Activated naive CD8-positive, alpha-beta T cell treated with anti-CD3 and anti-CD28 coated beads, Interleukin-2, amount 50 U/mL, for 24 hours (primary cell): ENCODE measurements around the gene ESAM.

Experiments
- ATAC-seq: fragments of 150-1000 bp; cut with Tn5 transposase; one replicate; pipeline ENCODE4 v1.10.0; 2021
- DNase-seq: peaks from one replicate; pipeline ENCODE4 v3.0.0; 2021
- H3K27ac Mint-ChIP-seq: one replicate; pipeline ENCODE4 v1.8.0; 2021; ENCODE audit warnings: mild to moderate bottlenecking, mixed read lengths
- H3K27me3 Mint-ChIP-seq: one replicate; pipeline ENCODE4 v1.8.0; 2021; ENCODE audit warnings: mixed read lengths
- H3K36me3 Mint-ChIP-seq: one replicate; pipeline ENCODE4 v1.8.0; 2021; ENCODE audit warnings: low read depth, mixed read lengths
- H3K4me1 Mint-ChIP-seq: one replicate; pipeline ENCODE4 v1.8.0; 2021; ENCODE audit warnings: mixed read lengths
- H3K4me3 Mint-ChIP-seq: one replicate; pipeline ENCODE4 v1.8.0; 2021; ENCODE audit warnings: mild to moderate bottlenecking, moderate library complexity, mixed read lengths
- H3K9me3 Mint-ChIP-seq: one replicate; pipeline ENCODE4 v1.8.0; 2021; ENCODE audit warnings: mixed read lengths

Gene ESAM

DNA sequence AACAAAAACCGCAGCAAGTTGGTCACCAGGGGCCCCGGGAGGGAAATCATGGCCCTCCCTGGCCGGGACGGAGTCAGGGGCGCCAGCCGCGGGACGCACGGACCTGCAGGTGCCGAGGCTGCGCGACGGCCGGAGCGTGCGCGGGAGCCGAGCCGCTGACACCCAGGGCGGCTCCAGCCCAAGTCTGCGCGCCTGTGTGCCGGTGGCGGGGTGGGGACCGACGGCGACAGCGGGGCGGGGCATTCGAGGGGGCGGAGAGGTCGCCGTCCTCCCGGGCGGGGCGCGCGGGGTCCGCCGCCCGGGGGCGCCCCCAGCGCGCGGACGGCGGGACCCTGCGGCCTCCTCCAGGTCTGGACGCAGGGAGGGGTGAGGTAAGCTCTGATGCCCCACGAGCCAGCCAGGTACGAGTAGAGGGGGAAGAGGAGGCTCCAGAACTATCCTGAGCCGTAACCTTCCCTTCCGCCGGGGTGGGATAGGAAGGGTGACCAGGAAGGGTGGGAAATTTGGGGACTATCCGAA is at the start of gene ESAM:
ESAM (minus strand) TSS at position 186 of the 519 bp plus-strand sequence; CDS start at position 50, 136 bp downstream.
- Mint-ChIP-seq H3K27me3 (peaks cover 37% of the 10 kb centered on the region), H3K9me3 (no peaks in the 10 kb centered on the region), H3K4me3 (peak within 1 kb of the TSS; percentile 83), H3K4me1 (peaks cover 27% of the 10 kb centered on the region), H3K27ac (no peak within 1 kb of the TSS), H3K36me3 (peaks cover 2% of the 10 kb centered on the region)
- DNase-seq (peak; percentile 76), ATAC-seq (peak; percentile 70)

DNA sequence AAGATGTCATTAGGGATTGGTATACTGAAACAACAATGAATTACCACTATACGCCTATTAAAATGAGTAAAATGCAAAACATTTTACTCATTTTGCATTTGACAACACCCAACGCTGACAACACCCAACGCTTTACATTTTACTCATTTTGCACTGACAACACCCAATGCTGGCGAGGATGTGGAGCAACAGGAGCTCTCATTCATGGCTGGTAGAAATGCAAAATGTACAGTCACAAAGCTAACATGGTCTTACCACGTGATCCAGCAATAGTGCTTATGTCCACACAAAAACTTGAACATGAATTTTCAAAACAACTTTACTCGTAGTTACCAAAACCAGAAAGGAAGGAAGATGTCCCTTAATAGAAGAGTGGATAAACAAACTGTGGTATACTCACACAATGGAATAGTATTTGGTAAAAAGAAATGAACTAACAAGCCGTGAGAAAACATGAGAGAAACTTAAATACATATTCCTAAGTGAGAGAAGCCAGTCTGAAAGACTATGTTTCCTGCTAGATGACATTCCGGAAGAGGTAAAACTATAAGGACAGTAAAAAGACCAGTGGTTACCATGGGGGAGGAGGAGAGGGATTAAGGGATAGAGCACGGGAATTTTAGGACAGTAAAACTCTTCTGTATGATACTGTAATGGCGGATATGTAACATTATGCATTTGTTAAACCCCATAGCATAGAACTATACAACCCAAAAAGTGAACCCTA is 49.5 kb upstream of the ESAM start:
- no peaks in the 10 kb centered on the region for H3K9me3 Mint-ChIP-seq
- H3K4me3 Mint-ChIP-seq = no peak overlapping the region
- peaks cover 14% of the 10 kb centered on the region for H3K27me3 Mint-ChIP-seq
- no peak overlapping the region for H3K27ac Mint-ChIP-seq
- no peaks in the 10 kb centered on the region for H3K4me1 Mint-ChIP-seq
- no peak for DNase-seq
- no peak for ATAC-seq
- peaks cover 3% of the 10 kb centered on the region for H3K36me3 Mint-ChIP-seq

- Mint-ChIP-seq H3K27me3 (no peaks in the 10 kb centered on the region), H3K4me1 (no peaks in the 10 kb centered on the region), H3K27ac (no peak overlapping the region), H3K36me3 (peaks cover 3% of the 10 kb centered on the region), H3K4me3 (no peak overlapping the region), H3K9me3 (no peaks in the 10 kb centered on the region)
- ATAC-seq (no peak), DNase-seq (no peak)
These were observed 45.7 kb upstream of the ESAM start for GRCh38 chr11:124807660-124808270.

- peaks cover 3% of the 10 kb centered on the region for H3K36me3 Mint-ChIP-seq
- H3K4me1 Mint-ChIP-seq = no peaks in the 10 kb centered on the region
- H3K27ac Mint-ChIP-seq = no peak overlapping the region
- H3K9me3 Mint-ChIP-seq = no peaks in the 10 kb centered on the region
- no peak for ATAC-seq
- DNase-seq = no peak
- no peak overlapping the region for H3K4me3 Mint-ChIP-seq
- no peaks in the 10 kb centered on the region for H3K27me3 Mint-ChIP-seq
These were observed 45.1 kb upstream of the ESAM start for GRCh38 chr11:124807201-124807600.

- Mint-ChIP-seq H3K4me3 (no peak overlapping the region), H3K9me3 (no peaks in the 10 kb centered on the region), H3K27me3 (no peaks in the 10 kb centered on the region), H3K27ac (no peak overlapping the region), H3K4me1 (peaks cover 14% of the 10 kb centered on the region), H3K36me3 (peaks cover 3% of the 10 kb centered on the region)
- DNase-seq (no peak), ATAC-seq (no peak)
These were observed 42.8 kb upstream of the ESAM start for GRCh38 chr11:124804884-124805283.

DNA sequence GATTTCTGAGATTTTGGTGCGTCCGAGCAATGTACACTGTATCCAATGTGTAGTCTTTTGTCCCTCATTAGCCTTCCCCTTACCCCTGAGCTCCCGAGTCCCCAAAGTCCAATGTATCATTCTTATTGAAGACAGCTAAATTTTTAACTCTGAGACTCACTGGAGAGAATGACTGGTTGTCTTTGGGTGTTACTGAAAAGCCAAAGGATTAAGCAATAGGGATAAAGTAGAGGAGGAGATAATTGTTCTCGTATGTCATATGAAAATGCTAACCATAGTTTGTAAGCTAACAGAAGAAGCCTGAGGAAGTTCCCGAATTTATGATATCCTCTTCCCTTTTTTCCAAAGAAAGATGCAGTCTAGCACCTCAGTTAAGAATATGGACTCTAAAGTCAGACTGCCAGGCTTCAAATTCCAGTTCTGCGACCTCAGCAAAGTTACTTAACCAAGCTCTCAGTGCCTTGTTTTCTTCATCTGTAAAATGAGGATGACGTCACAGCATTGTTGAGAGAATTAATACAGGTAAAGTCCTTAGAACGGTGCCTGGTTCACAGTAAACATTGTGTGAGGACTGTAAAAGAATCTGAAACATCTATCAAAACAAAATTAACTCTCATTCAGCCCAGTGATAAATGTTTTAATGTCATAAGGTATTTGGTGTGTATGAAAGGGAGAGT is 39.7 kb upstream of the ESAM start:
- Mint-ChIP-seq H3K27ac (no peak overlapping the region), H3K4me1 (peaks cover 37% of the 10 kb centered on the region), H3K36me3 (peaks cover 7% of the 10 kb centered on the region), H3K4me3 (peak overlapping the region; percentile 81), H3K27me3 (no peaks in the 10 kb centered on the region), H3K9me3 (no peaks in the 10 kb centered on the region)
- DNase-seq (no peak), ATAC-seq (no peak)

DNA sequence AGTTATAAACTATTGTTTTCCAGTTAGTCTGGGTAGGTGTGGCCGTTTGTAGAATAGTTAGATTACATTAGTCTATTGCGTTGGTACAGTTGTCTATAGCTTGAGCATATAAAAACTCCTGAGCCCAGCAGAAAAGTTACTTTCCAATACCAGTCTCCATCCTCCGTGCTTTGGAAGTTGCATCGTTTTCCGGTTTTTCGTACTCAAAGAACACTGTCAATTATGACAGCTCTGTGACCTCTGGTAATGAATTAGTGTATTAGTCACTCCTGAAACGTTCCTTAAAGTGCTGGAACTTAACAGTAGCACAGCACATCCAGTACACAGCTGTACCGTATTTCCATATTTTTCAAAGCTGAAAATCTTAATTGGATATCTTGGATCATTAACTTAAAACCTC is 38.9 kb upstream of the ESAM start:
- ATAC-seq (peak; percentile 16), DNase-seq (no peak)
- Mint-ChIP-seq H3K4me1 (peaks cover 41% of the 10 kb centered on the region), H3K27me3 (no peaks in the 10 kb centered on the region), H3K4me3 (peak overlapping the region; percentile 81), H3K27ac (peak overlapping the region; percentile 86), H3K9me3 (no peaks in the 10 kb centered on the region), H3K36me3 (peaks cover 7% of the 10 kb centered on the region)

DNA sequence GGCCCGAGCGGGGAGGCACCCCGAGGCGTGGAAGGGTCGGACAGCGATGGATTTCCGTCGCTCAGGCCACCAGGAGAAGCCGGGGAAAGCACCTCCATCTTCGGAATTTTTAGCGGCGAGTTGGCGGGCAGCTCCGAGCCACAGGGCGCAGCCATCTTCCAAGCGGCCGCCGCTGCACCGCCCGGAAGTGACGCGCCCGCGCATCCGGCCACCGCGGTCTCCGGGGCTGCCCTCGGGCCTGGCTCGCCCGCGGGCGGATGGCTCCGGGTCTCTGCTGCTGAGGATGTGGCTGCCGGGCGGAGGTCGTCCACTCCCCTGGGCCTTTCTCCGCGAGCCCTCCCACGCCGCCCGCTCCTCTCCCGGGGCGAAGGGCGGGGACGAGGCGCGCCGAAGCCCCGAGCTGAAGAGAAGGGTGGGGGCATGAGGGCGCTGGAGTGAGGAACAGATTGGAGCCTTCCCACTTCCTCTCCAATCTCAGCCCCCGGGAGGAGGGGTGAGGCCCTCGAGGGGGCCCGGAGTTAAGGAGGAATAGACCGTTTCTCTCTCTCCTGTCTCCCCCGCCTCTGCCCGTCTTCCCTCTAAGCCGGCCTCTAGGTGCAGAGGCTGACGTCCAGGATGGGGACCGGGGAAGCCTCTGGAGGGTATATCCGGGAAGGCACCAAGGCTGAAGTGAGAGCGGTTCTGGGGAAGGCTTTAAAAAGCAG is 38.3 kb upstream of the ESAM start, which contains the start of gene MSANTD2:
MSANTD2 (minus strand) TSS at position 181 of the 704 bp plus-strand sequence; CDS start at position 155, 26 bp downstream.
- Mint-ChIP-seq H3K27ac (peak within 1 kb of the TSS; percentile 86), H3K9me3 (no peaks in the 10 kb centered on the region), H3K4me3 (peak within 1 kb of the TSS; percentile 87), H3K36me3 (peaks cover 7% of the 10 kb centered on the region), H3K4me1 (peaks cover 41% of the 10 kb centered on the region), H3K27me3 (no peaks in the 10 kb centered on the region)
- peak; percentile 92 for ATAC-seq
- DNase-seq = peak; percentile 87

GRCh38 chr11:124799348-124800225 is 37.5 kb upstream of the ESAM start:
- Mint-ChIP-seq H3K9me3 (no peaks in the 10 kb centered on the region), H3K4me1 (peaks cover 41% of the 10 kb centered on the region), H3K4me3 (peak overlapping the region; percentile 87), H3K27me3 (no peaks in the 10 kb centered on the region), H3K36me3 (peaks cover 7% of the 10 kb centered on the region), H3K27ac (peak overlapping the region; percentile 79)
- DNase-seq (peak; percentile 51), ATAC-seq (peak; percentile 38)

DNA sequence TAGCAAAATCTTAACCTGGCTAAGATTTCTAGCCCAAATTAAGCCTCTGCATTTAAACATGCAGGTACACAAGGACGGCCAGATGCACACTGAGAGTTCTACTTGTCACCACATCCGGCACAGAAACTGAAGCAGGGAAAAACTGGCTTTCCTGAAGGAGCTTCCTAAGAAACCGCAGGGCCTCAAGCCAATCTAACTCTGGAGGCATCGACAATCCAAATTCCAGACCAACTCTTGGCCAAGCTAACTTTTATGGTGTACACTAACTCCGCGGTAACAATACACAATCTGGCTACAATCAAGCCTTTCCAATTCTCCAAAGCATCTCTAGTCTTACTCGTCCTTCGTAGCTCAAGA is 36.9 kb upstream of the ESAM start:
- DNase-seq = no peak
- Mint-ChIP-seq H3K4me1 (peaks cover 41% of the 10 kb centered on the region), H3K36me3 (peaks cover 7% of the 10 kb centered on the region), H3K4me3 (peak overlapping the region; percentile 87), H3K27me3 (no peaks in the 10 kb centered on the region), H3K27ac (peak overlapping the region; percentile 79), H3K9me3 (no peaks in the 10 kb centered on the region)
- ATAC-seq = no peak

DNA sequence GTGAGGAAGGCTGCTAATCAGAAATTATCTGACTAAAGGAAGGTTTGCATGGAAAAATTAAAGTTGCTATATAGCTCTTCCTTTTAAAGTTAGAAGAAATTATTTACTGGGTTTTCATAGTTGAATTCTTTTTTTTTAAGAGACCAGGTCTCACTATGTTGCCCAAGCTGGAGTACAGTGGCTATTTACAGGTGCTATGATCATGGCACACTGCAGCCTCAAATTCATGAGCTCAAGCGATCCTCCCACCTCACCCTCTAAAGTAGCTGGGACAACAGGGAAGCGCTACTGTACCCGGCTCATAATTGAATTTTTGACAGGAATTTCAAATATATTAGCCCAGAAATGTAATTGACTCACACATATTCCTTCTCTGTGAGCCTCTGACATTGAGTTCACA is 34.2 kb upstream of the ESAM start:
- Mint-ChIP-seq H3K27ac (no peak overlapping the region), H3K4me1 (peaks cover 50% of the 10 kb centered on the region), H3K9me3 (no peaks in the 10 kb centered on the region), H3K27me3 (no peaks in the 10 kb centered on the region), H3K36me3 (peaks cover 7% of the 10 kb centered on the region), H3K4me3 (no peak overlapping the region)
- ATAC-seq = no peak
- no peak for DNase-seq

DNA sequence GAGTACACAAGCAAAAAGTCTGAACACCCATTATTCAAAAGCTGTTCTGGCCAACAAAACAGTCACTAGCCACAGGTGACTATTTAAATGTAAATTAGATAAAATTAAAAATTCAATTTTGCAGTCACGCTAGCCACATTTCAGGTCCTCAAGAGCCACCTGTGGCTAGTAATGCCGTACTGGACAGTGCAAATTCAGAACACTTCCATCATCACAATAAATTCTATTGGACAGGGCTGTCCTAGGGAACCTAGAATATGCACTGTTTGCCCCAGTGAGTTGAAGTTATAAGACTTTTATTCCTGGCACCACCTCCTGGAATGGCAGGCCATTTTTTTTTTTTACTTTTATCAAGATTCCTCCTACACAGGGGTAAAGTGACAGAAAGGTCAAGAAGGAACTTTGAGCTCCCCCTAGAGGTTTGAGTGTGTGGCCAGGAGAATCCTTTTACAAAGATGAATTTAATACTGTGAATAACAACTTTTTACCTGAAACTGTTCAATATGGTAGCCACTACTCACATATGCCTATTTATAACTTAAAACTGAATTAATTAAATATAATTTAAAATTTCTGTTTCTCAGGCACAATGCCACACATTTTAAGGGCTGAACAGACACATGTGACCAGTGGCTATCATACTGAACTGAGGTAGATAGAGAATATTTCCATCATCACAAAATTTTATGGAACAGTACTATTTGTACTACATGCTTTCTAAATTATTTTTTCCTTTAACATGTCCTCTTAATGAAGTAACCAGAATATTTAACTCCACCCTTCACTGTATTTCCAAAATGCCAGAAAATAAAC is 31.6 kb upstream of the ESAM start:
- no peaks in the 10 kb centered on the region for H3K27me3 Mint-ChIP-seq
- peaks cover 37% of the 10 kb centered on the region for H3K4me1 Mint-ChIP-seq
- H3K4me3 Mint-ChIP-seq = no peak overlapping the region

More for the DNA sequence above, 31.6 kb upstream of the ESAM start:
- Mint-ChIP-seq H3K27ac (no peak overlapping the region), H3K9me3 (no peaks in the 10 kb centered on the region), H3K36me3 (peaks cover 5% of the 10 kb centered on the region)
- peak; percentile 14 for DNase-seq
- peak; percentile 73 for ATAC-seq
